ENCODE results near the gene CMKLR1.

The CMKLR1 gene

DNA sequence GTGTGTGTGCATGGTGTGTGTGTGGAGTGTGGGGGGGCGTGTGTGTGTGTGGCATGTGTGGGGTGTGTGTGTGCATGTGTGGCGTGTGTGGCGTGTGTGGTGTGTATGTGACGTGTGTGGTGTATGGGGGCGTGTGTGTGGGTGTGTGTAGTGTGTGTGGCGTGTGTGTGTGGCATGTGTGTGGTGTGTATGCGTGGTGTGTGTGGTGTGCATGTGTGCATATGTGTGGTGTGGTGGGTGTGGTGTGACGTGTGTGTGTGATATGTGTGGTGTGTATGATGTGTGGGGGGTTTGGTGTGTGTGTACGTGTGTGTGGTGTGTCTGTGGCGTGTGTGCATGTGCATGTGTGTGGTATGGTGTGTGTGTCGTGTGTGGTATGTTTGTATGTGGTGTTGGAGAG lies 24.1 kb upstream of the CMKLR1 start:
- no peak overlapping the region for H3K4me3 ChIP-seq (ENCODE audit: low read depth, low read length)
- TF ChIP-seq, protein P1, sequence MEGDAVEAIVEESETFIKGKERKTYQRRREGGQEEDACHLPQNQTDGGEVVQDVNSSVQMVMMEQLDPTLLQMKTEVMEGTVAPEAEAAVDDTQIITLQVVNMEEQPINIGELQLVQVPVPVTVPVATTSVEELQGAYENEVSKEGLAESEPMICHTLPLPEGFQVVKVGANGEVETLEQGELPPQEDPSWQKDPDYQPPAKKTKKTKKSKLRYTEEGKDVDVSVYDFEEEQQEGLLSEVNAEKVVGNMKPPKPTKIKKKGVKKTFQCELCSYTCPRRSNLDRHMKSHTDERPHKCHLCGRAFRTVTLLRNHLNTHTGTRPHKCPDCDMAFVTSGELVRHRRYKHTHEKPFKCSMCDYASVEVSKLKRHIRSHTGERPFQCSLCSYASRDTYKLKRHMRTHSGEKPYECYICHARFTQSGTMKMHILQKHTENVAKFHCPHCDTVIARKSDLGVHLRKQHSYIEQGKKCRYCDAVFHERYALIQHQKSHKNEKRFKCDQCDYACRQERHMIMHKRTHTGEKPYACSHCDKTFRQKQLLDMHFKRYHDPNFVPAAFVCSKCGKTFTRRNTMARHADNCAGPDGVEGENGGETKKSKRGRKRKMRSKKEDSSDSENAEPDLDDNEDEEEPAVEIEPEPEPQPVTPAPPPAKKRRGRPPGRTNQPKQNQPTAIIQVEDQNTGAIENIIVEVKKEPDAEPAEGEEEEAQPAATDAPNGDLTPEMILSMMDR (IDR thresholded peaks at IDR 0.05; ENCODE audit: low read depth, low read length) = no peak

DNA sequence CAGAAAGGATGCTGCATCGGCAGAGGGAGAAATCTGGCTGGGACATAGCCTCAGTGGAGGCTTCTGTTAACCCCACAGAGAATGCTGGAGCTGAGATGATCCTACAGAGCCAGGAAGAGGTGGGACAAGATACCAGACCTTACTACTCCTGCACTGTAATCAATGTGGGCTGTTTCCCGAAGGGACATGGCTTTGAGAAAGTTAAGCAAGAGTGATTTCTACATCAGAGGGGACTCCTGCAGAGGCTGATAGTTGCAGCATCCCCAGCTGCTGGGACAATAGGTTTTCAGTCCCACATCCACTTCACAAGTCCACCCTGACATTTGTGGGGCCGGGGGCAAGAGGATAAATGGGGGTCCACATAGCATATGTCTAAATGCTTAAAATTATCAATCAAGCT lies 22.5 kb upstream of the CMKLR1 start:
- no peak overlapping the region for H3K4me3 ChIP-seq (ENCODE audit: low read depth, low read length)
- TF ChIP-seq, protein P1 (IDR thresholded peaks at IDR 0.05; ENCODE audit: low read depth, low read length) = no peak

DNA sequence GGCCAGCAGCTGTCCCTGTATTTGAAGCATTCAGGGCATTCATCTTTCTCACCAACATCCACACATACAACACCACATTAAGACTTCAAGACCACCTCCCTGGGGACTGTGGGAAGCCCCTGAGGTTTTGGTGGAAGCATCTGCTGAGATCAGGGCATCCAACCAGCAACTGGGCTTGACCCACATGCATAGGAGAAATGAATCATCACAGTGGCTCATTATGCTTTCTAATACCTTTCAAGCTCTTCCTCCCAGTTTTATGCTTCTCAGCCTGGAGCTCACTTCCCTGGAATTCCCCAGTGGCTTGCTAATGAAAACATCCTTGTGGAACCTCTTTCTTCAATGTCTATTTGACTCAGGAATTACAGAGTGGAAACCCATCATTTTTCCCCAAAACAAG lies 21.4 kb upstream of the CMKLR1 start:
- no peak overlapping the region for H3K4me3 ChIP-seq (ENCODE audit: low read depth, low read length)
- TF ChIP-seq, protein P1 (IDR thresholded peaks at IDR 0.05; ENCODE audit: low read depth, low read length) = no peak

DNA sequence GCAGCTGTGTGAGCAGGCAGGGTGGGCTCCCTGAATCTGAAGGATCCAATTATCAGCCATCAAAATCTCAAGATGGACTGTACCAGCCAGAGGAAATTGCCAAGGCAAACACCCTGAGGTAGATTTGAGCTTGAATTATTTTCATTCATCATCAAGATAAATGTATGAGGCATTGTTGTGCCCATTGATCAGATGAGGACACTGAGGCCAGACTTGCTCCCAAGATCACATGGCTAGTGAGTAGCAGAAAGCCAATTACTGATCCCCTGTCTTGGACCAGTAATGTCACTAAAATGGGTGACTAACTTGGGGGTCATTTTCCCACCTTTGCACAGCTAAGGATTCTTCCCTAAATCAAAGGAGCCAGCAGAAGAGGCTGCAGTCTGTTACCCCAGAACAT lies 20.9 kb upstream of the CMKLR1 start:
- H3K4me3 ChIP-seq (ENCODE audit: low read depth, low read length) = no peak overlapping the region
- TF ChIP-seq, protein P1 (IDR thresholded peaks at IDR 0.05; ENCODE audit: low read depth, low read length) = no peak

DNA sequence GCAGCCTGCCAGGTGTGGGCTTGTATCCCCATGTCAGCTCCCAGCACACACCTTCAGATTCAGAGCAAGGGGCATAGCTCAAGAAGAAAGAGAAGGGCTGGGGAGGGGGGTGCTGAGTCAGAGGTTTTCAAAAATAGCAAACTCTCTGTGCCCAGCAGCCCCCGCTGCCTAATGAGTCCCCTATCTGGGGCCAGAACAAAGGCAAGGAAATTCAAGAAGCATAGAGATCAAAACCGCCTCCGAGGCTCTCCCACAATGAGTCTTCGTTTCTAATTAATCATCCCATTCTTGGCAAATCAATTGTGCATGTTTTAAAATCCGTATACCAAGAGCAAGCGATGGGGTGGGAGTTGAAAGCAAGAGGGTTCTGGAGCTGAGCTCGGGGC lies 19.5 kb upstream of the CMKLR1 start:
- TF ChIP-seq, protein P1 (IDR thresholded peaks at IDR 0.05; ENCODE audit: low read depth, low read length) = no peak
- H3K4me3 ChIP-seq (ENCODE audit: low read depth, low read length) = no peak overlapping the region

DNA sequence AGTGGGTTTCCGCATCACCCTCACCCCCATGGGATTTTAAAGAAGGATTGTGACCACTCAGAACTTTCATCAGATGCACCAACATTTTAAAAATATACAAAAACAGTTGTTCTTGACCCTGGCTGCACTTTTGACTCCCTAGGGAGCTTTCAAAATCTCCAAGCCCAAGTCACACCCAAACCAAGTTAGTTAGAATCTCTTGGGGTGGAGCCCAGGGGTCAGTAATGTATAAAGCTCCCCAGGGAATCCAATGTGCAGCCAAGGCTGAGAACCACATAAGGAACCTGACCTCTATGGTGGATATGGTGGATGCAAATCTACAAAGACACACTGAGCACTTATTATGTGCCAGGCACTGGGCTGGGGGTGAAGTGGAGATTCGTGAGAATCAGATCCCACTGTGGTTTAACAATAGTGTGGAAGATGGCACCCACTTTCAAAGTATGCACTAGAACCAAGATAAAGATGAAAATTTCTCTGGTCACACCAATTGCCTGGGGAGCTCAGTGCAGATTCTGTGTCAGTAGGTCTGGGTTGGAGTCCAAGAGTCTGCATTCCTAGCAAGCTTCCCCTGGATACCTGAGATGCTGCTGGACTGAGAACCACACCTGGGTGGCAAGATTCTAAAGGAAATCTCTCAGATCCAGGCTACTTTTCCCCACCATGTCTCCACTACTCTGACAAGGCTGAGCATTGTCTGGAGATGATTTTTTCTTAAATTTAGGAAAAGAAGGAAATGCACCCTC lies 18.9 kb upstream of the CMKLR1 start:
- TF ChIP-seq, protein P1 (IDR thresholded peaks at IDR 0.05; ENCODE audit: low read depth, low read length) = no peak
- no peak overlapping the region for H3K4me3 ChIP-seq (ENCODE audit: low read depth, low read length)

DNA sequence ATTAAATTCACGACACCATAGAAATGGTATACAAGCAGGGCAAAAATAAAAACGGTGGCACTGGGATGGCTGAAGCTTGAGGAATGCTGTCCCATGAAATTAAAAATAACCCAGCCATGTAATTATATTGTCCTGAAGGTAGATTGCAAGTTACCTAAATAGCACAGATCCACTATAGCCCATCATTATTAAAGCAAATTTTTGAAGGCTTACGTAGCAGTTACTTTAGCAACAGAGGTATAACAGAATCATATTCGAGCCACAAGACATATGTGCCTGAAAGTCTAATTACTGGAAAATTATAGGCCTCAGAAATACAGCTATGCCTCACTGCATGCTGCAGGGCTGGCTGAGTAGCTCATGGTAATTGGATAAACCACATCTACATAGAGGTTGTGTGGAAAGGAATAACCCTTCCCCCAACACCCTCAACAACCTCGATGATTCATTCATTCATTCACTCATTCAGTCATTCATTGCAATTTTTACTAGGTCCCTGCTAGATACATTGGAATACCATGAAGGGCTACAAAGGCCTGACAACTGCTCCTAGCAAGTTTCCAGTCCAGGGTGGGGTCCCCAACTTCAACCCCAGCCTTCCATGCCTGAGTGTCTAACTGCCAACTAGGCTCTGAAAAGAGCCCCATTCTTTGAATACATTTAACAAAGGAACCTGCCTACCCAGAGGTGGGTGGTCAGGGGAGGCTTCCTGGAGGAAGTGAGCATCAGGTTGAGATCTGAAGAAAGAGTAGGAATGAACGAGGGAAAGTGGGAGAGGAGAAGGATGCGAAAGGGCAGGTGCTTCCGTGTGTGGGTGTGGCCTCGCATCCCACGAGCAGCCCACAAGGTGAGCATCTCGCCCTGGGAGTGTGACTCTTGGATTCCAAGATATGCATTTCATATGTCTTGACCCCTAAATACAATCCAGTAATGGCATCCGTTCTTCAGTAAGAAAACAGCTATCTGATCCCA lies 18.0 kb upstream of the CMKLR1 start:
- H3K4me3 ChIP-seq (ENCODE audit: low read depth, low read length) = no peak overlapping the region
- TF ChIP-seq, protein P1 (IDR thresholded peaks at IDR 0.05; ENCODE audit: low read depth, low read length) = no peak
